NT2/D1 (cell line): ENCODE measurements around the gene SCD5.
A peak's percentile ranks its signal among the peaks of the same experiment; 100 is the strongest.

ENCODE experiments used
- DNase-seq: peaks from one replicate; pipeline ENCODE4 v3.0.0-alpha.2; 2011; ENCODE audit warnings: low read depth, low spot score
- H3K27me3 ChIP-seq: 2 replicates; pipeline ENCODE4 v1.6.0; 2011; ENCODE audit warnings: mild to moderate bottlenecking; ENCODE audit not compliant: insufficient read length, insufficient read depth
- H3K36me3 ChIP-seq: 2 replicates; pipeline ENCODE4 v1.6.1; 2011; ENCODE audit warnings: mild to moderate bottlenecking, low read length, mixed read lengths; ENCODE audit not compliant: insufficient read depth, insufficient read length
- H3K4me1 ChIP-seq: 2 replicates; pipeline ENCODE4 v1.5.1; 2011; ENCODE audit not compliant: insufficient read depth, insufficient read length
- H3K4me3 ChIP-seq: 2 replicates; pipeline ENCODE4 v1.5.1; 2011; ENCODE audit warnings: low read depth; ENCODE audit not compliant: insufficient read length
- H3K9ac ChIP-seq: 2 replicates; pipeline ENCODE4 v1.6.0; 2011; ENCODE audit warnings: low read depth; ENCODE audit not compliant: insufficient read length
- H3K9me3 ChIP-seq: 2 replicates; pipeline ENCODE4 v1.5.1; 2011; ENCODE audit warnings: mild to moderate bottlenecking, low read length; ENCODE audit not compliant: insufficient read depth
- SUZ12 ChIP-seq: IDR thresholded peaks from 2 replicates; pipeline ENCODE4 v1.6.1; 2011; ENCODE audit not compliant: insufficient read length, insufficient read depth; ENCODE audit errors: extremely low read depth
- YY1 ChIP-seq: IDR thresholded peaks from 2 replicates; pipeline ENCODE4 v1.6.1; 2011; ENCODE audit not compliant: insufficient read length, insufficient read depth
- ZNF274 ChIP-seq: IDR thresholded peaks from 2 replicates; pipeline ENCODE4 v1.6.1; 2011; ENCODE audit warnings: mild to moderate bottlenecking, low read depth, low read length

SCD5 gene

GRCh38 chr4:82638479-82638878 lies 160.1 kb downstream of the SCD5 start:
- H3K27me3 ChIP-seq: no peaks in the 10 kb centered on the region
- DNase-seq: no peak
- H3K9me3 ChIP-seq: no peaks in the 10 kb centered on the region
- no peak for TF ChIP-seq ZNF274
- TF ChIP-seq SUZ12: no peak
- TF ChIP-seq YY1: no peak
- H3K4me3 ChIP-seq: no peak overlapping the region
- peaks cover 4% of the 10 kb centered on the region for H3K4me1 ChIP-seq
- peaks cover 5% of the 10 kb centered on the region for H3K36me3 ChIP-seq
- H3K9ac ChIP-seq: no peak overlapping the region

GRCh38 chr4:82630079-82630478 lies 168.5 kb downstream of the SCD5 start:
- Histone ChIP-seq H3K9ac (no peak overlapping the region), H3K36me3 (peaks cover 5% of the 10 kb centered on the region), H3K4me1 (no peaks in the 10 kb centered on the region), H3K4me3 (no peak overlapping the region), H3K27me3 (no peaks in the 10 kb centered on the region), H3K9me3 (no peaks in the 10 kb centered on the region)
- DNase-seq: no peak
- TF ChIP-seq SUZ12 (no peak), YY1 (no peak), ZNF274 (no peak)

DNA sequence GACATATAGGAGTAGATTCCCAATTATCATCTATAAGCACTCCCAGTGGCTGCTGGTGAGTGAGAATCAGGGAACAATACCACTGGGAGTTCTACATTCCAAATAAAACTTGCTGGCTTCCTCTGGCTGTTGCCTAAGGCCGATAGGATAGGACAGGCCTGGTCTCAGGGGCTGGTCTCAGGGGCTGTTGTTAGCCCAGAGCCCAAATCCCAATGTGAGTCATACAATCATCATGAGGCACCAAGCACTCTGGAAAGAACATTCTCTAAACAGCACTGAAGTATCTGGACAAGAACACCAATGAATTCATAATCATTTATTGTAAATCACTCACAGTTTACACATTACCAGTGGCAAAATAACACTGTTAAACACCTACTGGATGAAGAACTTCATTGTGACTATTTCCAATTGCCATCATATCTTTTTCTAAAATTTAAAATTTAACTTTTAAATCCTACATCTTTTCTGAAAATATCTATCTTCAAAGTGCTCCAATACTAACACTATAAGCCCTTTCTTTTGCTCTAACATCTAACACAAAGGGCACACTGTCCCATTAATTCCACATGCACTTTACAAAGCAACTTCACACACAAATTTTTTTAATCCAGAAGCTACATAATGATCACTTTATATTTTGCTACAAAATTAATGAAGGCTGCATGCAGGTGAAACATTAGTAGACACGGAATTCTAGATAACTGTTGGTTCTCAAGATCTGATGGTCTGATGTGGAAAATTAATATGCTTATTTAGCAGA lies 169.2 kb downstream of the SCD5 start:
- Histone ChIP-seq H3K9ac (no peak overlapping the region), H3K27me3 (no peaks in the 10 kb centered on the region), H3K9me3 (no peaks in the 10 kb centered on the region), H3K36me3 (peaks cover under 1% of the 10 kb centered on the region), H3K4me3 (no peak overlapping the region), H3K4me1 (no peaks in the 10 kb centered on the region)
- no peak for TF ChIP-seq ZNF274
- TF ChIP-seq SUZ12: no peak
- TF ChIP-seq YY1: no peak
- DNase-seq: peak; percentile 6

DNA sequence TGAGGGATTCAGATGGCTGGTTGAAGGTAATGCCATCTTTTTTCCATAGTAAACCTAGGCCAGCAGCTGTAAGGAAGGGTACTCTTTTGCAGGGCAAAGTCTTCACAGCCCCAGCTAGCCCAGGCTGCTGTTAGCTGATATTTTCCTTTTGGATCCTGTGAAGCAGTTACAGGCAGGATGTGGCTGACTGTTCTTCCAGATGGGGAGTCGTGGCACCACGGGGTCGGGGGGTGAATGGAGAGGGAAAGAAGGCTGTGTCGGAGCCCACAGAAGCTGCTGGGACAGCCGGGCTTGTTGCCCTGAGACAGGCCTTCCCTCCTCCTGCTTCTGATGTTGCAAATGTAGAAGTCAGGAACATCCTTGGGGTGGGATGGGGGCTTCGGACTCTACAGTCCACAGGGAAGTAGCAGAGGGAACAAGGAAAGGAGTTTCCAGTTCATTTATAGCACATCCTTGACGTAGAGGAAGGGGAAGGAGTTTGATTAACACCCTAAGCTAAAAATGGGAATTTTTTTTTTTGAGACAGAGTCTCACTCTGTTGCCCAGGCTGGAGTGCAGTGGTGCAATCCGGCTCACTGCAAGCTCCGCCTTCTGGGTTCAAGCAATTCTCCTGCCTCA lies 172.2 kb downstream of the SCD5 start:
- no peak for DNase-seq

GRCh38 chr4:82624819-82625218 lies 173.8 kb downstream of the SCD5 start:
- Histone ChIP-seq H3K4me1 (no peaks in the 10 kb centered on the region), H3K9ac (no peak overlapping the region), H3K27me3 (no peaks in the 10 kb centered on the region), H3K4me3 (no peak overlapping the region), H3K9me3 (no peaks in the 10 kb centered on the region), H3K36me3 (no peaks in the 10 kb centered on the region)
- TF ChIP-seq ZNF274 (no peak), SUZ12 (no peak), YY1 (no peak)
- no peak for DNase-seq

More for the DNA sequence above, 172.2 kb downstream of the SCD5 start:
- H3K4me1 ChIP-seq: no peaks in the 10 kb centered on the region
- H3K9me3 ChIP-seq: no peaks in the 10 kb centered on the region
- H3K9ac ChIP-seq: no peak overlapping the region
- H3K36me3 ChIP-seq: no peaks in the 10 kb centered on the region
- no peaks in the 10 kb centered on the region for H3K27me3 ChIP-seq
- TF ChIP-seq YY1: no peak
- no peak for TF ChIP-seq ZNF274
- TF ChIP-seq SUZ12: no peak
- H3K4me3 ChIP-seq: no peak overlapping the region

DNA sequence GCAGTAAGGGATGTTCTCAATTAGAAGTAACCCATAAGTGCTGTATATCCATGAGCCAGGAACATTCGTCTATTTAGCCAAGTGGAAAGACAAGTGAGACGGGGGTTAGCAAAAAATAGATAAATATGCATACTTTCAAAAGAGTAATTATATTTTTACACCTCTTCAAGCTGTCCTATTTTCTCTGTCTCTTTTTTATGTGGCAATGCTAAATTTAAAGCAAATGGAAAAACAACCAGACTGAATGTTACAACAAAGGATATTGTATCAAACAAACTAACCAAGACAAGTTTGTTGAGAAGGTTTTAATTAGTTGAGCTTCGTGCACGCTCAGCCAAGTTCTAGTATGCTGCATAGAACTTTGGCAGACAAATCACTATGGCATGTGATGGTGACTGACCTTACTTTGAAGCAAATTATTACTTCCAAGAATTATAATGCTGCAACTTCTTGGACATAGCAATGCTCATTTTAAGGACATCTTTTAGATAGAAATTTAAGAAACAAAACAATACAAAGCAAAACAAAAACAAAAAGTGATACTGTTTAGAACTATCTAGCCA lies 175.4 kb downstream of the SCD5 start:
- H3K27me3 ChIP-seq: no peaks in the 10 kb centered on the region
- no peak overlapping the region for H3K4me3 ChIP-seq
- no peaks in the 10 kb centered on the region for H3K4me1 ChIP-seq
- no peaks in the 10 kb centered on the region for H3K9me3 ChIP-seq
- H3K9ac ChIP-seq: no peak overlapping the region
- no peak for DNase-seq
- no peak for TF ChIP-seq YY1
- no peak for TF ChIP-seq SUZ12
- no peak for TF ChIP-seq ZNF274
- no peaks in the 10 kb centered on the region for H3K36me3 ChIP-seq

- no peak overlapping the region for H3K9ac ChIP-seq
- H3K36me3 ChIP-seq: no peaks in the 10 kb centered on the region
- no peaks in the 10 kb centered on the region for H3K27me3 ChIP-seq
- H3K9me3 ChIP-seq: no peaks in the 10 kb centered on the region
- H3K4me3 ChIP-seq: no peak overlapping the region
- DNase-seq: no peak
- H3K4me1 ChIP-seq: no peaks in the 10 kb centered on the region
- TF ChIP-seq ZNF274 (no peak), SUZ12 (no peak), YY1 (no peak)
Measured at GRCh38 chr4:82621251-82621650, 177.3 kb downstream of the SCD5 start.
